Subcutaneous abdominal adipose tissue (tissue), 5 donors: ENCODE results near the gene ADARB1.

Source experiments
- H3K27ac ChIP-seq: one replicate; pipeline ENCODE4 v1.7.0; 2013; ENCODE audit warnings: low read depth, mild to moderate bottlenecking, inconsistent platforms, low read length, moderate library complexity
- H3K27me3 ChIP-seq, 5 donors: one replicate each; pipeline ENCODE4 v1.7.0; 2013; ENCODE audit warnings: low read length in 5 of 5, inconsistent platforms in 1 of 5; ENCODE audit not compliant: control insufficient read depth in 5 of 5, insufficient read depth in 4 of 5
- H3K36me3 ChIP-seq, 5 donors: one replicate each; pipeline ENCODE4 v1.7.0; 2013; ENCODE audit warnings: low read length in 5 of 5; ENCODE audit not compliant: control insufficient read depth in 5 of 5, insufficient read depth in 5 of 5
- H3K4me1 ChIP-seq, 5 donors: one replicate each; pipeline ENCODE4 v1.7.0; 2013; ENCODE audit warnings: low read length in 5 of 5, mild to moderate bottlenecking in 3 of 5, moderate library complexity in 1 of 5; ENCODE audit not compliant: control insufficient read depth in 5 of 5, insufficient read depth in 5 of 5
- H3K4me3 ChIP-seq, 5 donors: one replicate each; pipeline ENCODE4 v1.7.0; 2013; ENCODE audit warnings: low read length in 5 of 5, low read depth in 1 of 5
- H3K9ac ChIP-seq, 5 donors: one replicate each; pipeline ENCODE4 v1.7.0; 2013; ENCODE audit warnings: low read length in 5 of 5, mild to moderate bottlenecking in 4 of 5, moderate library complexity in 3 of 5
- H3K9me3 ChIP-seq, 5 donors: one replicate each; pipeline ENCODE4 v1.7.0; 2013; ENCODE audit warnings: low read length in 5 of 5; ENCODE audit not compliant: control insufficient read depth in 5 of 5
- donor health status: healthy.
- donor health status: healthy.
- donor health status: healthy.
- donor health status: healthy.
- donor health status: healthy.

Gene ADARB1

DNA sequence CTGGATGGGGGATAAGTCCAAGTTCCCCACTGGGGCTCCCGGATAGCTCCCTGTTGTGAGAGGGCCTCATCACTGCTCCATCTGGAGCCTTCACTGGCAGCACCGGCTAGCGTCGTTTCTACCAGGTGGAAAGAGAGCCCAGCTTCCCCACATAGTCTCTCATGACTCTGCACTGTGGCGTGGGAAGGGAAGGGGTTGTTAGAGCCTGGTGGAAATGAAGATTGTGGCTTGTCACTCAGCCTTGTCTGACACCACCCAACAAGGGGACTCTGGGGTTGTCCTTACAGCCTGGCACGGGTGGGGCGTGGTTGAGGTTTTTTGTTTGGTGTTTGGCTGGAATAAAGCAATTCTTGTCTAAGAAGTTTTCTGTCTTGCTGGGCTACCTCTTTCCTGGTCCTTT lies 94.6 kb downstream of the ADARB1 start:
- Histone ChIP-seq H3K36me3 (peaks cover 0 to 16% (median 7%) of the 10 kb centered on the region in 5 donors), H3K9ac (no peak overlapping the region), H3K9me3 (no peaks in the 10 kb centered on the region), H3K27me3 (no peaks in the 10 kb centered on the region), H3K27ac (no peak overlapping the region), H3K4me3 (no peak overlapping the region), H3K4me1 (peaks cover 0 to 14% (median 12%) of the 10 kb centered on the region in 5 donors)

DNA sequence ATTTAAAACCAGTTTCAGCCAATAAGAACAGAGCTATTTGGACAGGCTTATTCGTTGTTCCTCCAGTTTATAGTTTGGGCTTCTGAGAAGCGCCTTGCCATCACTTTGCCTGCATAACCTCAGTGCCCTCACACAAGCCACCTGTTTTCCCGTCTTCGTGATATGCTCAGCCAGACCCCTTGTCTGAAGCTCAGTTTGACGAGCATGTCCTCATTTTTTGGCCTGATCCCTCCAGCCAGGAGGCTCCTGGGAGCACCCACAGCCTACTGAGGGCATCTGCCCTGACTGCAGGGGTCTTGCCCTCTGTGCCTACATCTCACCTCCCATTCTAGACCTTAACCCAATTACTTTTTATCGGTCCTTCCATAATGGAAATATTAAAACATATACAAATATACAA lies 95.3 kb downstream of the ADARB1 start:
- peaks cover 0 to 14% (median 12%) of the 10 kb centered on the region in 5 donors for H3K4me1 ChIP-seq
- H3K27me3 ChIP-seq, result no peaks in the 10 kb centered on the region
- no peak overlapping the region for H3K27ac ChIP-seq
- no peak overlapping the region for H3K9ac ChIP-seq
- peaks cover 0 to 16% (median 7%) of the 10 kb centered on the region in 5 donors for H3K36me3 ChIP-seq
- H3K9me3 ChIP-seq, result no peaks in the 10 kb centered on the region
- no peak overlapping the region for H3K4me3 ChIP-seq

DNA sequence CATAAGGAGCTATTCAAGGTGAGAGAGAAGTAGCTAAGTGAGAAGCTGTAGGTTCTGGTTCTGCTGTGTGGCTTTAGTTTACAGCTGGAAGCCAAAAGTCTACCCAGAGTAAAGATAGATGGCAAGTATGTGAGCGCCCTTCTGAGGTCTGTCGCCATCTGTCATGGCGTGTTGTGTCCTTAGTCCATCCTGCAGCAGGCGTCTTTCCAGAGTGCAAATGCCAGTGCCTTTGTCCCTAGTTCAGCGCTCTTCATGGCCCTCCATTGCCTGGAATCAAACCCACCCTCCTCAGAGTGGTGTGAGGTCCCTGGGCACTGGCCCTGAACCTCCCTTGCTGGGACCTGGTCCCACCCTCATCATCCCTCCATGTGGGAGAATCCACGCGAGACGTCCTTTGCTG lies 96.6 kb downstream of the ADARB1 start:
- no peaks in the 10 kb centered on the region for H3K27me3 ChIP-seq
- no peak overlapping the region for H3K9ac ChIP-seq
- peaks cover 0 to 21% (median 9%) of the 10 kb centered on the region in 5 donors for H3K36me3 ChIP-seq
- no peak overlapping the region for H3K4me3 ChIP-seq
- H3K27ac ChIP-seq, result no peak overlapping the region
- H3K4me1 ChIP-seq, result peaks cover 0 to 14% (median 12%) of the 10 kb centered on the region in 5 donors
- no peaks in the 10 kb centered on the region for H3K9me3 ChIP-seq

DNA sequence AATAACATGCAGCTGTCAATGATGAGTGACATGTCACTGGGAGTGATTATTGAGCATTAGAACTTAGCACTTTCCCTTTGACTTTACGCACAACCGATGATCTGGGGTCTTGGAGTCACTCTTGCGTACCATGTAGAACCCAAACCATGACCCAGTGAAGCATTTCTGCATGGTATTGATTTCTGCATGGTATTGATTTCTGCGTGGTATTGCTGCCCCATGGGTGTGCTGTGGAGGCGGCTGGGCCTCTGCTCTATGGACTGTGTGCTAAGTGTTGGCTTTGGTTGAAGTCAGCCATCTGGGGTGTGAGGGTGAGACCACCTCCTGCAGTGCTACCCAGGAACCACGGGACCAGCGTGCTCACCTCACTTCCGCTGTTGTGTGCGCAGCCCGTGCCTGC lies 98.0 kb downstream of the ADARB1 start:
- Histone ChIP-seq H3K9me3 (no peaks in the 10 kb centered on the region), H3K36me3 (peaks cover 0 to 34% (median 19%) of the 10 kb centered on the region in 5 donors), H3K9ac (no peak overlapping the region), H3K27me3 (no peaks in the 10 kb centered on the region), H3K27ac (no peak overlapping the region), H3K4me1 (peaks cover 0 to 12% (median 7%) of the 10 kb centered on the region in 5 donors), H3K4me3 (no peak overlapping the region)

DNA sequence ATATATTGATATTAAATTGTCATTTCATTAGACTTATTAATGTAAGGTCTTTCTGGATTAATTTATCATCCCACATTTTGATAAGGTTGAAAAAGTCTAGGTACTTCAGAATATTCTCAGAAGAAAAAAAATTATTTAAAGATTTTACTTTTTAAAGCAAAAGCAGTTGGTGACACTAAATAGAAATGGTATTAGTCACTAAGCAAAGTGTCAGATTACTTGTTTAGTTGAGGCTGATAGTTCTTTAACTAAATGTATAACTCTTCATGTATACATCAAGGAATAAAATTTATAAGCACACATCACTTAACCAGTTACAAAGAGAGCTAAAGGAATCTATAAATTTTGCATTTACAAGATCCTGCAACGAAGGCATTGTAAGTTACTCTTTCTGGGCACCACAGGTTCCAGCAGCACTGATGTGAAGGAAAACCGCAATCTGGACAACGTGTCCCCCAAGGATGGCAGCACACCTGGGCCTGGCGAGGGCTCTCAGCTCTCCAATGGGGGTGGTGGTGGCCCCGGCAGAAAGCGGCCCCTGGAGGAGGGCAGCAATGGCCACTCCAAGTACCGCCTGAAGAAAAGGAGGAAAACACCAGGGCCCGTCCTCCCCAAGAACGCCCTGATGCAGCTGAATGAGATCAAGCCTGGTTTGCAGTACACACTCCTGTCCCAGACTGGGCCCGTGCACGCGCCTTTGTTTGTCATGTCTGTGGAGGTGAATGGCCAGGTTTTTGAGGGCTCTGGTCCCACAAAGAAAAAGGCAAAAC lies 101.1 kb downstream of the ADARB1 start:
- no peak overlapping the region for H3K9ac ChIP-seq
- H3K36me3 ChIP-seq, result peaks cover 2 to 54% (median 37%) of the 10 kb centered on the region in 5 donors
- no peaks in the 10 kb centered on the region for H3K4me1 ChIP-seq
- H3K27me3 ChIP-seq, result no peaks in the 10 kb centered on the region
- H3K9me3 ChIP-seq, result no peaks in the 10 kb centered on the region
- H3K27ac ChIP-seq, result no peak overlapping the region
- H3K4me3 ChIP-seq, result no peak overlapping the region

DNA sequence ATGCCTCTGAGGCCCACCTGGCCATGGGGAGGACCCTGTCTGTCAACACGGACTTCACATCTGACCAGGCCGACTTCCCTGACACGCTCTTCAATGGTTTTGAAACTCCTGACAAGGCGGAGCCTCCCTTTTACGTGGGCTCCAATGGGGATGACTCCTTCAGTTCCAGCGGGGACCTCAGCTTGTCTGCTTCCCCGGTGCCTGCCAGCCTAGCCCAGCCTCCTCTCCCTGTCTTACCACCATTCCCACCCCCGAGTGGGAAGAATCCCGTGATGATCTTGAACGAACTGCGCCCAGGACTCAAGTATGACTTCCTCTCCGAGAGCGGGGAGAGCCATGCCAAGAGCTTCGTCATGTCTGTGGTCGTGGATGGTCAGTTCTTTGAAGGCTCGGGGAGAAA lies 101.8 kb downstream of the ADARB1 start:
- Histone ChIP-seq H3K4me3 (no peak overlapping the region), H3K27ac (no peak overlapping the region), H3K4me1 (no peaks in the 10 kb centered on the region)

DNA sequence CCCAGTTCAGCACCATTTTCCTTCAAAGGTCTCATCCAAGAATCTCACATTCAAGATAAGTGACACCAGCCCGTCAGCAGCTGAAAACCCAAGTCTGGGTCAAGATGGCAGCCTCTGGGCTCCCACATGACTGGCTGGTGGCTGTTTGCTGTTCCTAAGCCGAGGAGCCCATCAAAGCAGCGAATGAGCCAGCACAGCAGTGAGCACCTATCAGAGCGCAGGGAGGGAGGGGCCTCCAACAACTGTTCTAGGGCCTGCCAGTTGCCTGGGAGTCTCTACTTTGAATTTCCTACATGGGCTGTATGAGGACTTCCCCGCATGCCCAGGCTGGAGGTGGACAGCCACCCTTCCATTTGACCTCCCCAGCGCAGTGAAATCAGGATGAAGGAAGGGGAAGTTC lies 102.7 kb downstream of the ADARB1 start:
- Histone ChIP-seq H3K27me3 (no peaks in the 10 kb centered on the region), H3K4me3 (no peak overlapping the region), H3K9me3 (no peaks in the 10 kb centered on the region), H3K36me3 (peaks cover 5 to 64% (median 49%) of the 10 kb centered on the region in 5 donors), H3K4me1 (no peaks in the 10 kb centered on the region), H3K27ac (no peak overlapping the region), H3K9ac (no peak overlapping the region)

More for the DNA sequence above, 101.8 kb downstream of the ADARB1 start:
- no peaks in the 10 kb centered on the region for H3K27me3 ChIP-seq
- H3K9me3 ChIP-seq, result no peaks in the 10 kb centered on the region
- peaks cover 3 to 61% (median 42%) of the 10 kb centered on the region in 5 donors for H3K36me3 ChIP-seq
- H3K9ac ChIP-seq, result no peak overlapping the region

DNA sequence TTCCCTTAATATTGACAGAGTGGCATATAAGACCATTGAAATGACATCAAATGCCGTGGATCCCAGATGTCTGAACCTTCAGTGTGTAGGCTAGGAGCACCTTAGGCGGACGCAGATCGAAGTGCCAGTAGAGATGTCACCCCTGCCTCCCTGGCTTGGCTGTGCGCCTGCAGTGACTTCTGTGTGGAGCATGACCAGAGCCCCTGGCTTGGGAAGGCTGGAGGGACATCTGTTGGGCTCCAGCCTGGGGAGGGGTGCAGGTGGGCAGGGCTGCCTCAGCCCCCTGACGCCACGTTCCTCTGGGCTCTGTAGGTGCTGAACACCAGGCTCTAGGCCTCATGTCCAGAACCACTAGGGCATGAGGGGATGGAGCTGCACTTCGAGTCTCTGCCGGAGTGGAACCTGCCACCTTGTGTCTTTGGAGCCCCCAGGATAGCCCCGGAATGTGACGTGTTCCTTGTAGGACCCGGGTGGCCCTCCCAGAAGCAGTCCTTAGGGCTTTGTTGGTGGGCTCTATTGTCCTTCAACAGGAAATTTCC lies 103.8 kb downstream of the ADARB1 start:
- Histone ChIP-seq H3K27me3 (no peaks in the 10 kb centered on the region), H3K27ac (no peak overlapping the region), H3K4me1 (no peaks in the 10 kb centered on the region), H3K36me3 (peaks cover 12 to 60% (median 54%) of the 10 kb centered on the region in 5 donors), H3K4me3 (no peak overlapping the region), H3K9me3 (no peaks in the 10 kb centered on the region), H3K9ac (no peak overlapping the region)

DNA sequence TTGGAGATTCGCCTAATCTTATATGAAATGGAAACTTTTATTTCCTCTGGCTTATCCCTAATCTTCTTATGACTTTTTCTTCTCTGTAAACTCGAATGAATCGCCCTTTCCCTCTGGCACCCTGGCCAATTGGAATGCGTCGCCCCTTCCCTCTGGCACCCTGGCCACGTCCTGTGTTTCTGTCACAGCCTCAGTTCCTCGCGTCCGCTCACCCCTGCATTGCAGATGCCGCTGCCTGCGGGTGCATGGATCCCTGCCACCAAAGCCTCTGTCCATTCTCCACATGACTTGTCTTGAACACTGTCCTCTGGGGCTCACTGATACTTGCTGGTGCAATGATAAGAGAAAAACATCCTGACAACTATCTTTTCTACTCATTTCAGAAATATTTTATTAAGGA lies 104.6 kb downstream of the ADARB1 start:
- H3K36me3 ChIP-seq, result peaks cover 12 to 60% (median 54%) of the 10 kb centered on the region in 5 donors
- H3K27ac ChIP-seq, result no peak overlapping the region
- no peaks in the 10 kb centered on the region for H3K4me1 ChIP-seq
- H3K9me3 ChIP-seq, result no peaks in the 10 kb centered on the region
- no peak overlapping the region for H3K9ac ChIP-seq
- H3K27me3 ChIP-seq, result no peaks in the 10 kb centered on the region
- no peak overlapping the region for H3K4me3 ChIP-seq

DNA sequence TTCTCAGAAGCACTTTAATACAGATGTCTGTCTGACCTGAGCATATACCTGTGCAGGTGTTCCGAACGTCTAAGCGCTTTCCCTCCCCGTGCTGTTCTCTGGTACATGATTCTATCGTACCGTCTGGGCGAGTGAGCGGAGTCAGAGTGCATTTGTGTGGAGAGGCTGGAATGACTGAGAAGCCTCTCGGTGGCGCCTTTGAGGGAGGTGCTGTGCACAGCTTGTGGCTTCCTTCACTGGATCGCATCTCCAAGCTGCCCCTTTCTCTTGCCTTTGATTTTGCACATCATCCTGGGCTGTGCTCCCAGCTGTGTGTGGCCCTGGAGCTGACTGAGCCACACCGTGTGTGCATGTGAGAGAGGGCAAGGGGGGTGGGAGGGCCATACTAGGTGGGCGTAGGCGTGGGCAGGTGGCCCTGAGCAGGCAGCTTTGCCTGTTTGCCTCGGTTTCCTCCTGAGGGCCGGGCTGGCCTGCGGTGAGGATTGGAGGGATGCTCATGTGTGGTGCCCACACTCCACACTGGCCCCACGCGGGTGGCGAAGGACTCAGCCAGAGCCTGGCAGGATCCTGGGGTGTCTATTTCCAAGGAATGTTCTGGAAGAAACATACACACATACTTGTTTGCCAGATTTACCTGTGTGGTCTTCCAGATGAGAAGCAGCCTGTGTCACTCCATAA lies 105.3 kb downstream of the ADARB1 start:
- H3K4me3 ChIP-seq, result no peak overlapping the region
- no peak overlapping the region for H3K9ac ChIP-seq
- H3K36me3 ChIP-seq, result peaks cover 12 to 66% (median 55%) of the 10 kb centered on the region in 5 donors
- no peaks in the 10 kb centered on the region for H3K27me3 ChIP-seq
- no peaks in the 10 kb centered on the region for H3K4me1 ChIP-seq
- no peak overlapping the region for H3K27ac ChIP-seq
- H3K9me3 ChIP-seq, result no peaks in the 10 kb centered on the region
